Neural cell (in vitro differentiated cells): ENCODE results near the gene CSRNP2. TPM values are rescaled to one million over a fixed set of nuclear protein-coding genes. Genes with fewer than 3 reads are reported as not detected.

ENCODE experiments used
- H2AFZ ChIP-seq: fragments of 200-600, 300-800 bp; sonication (generic), shearing (Covaris generic); 2 replicates; pipeline ENCODE4 v1.6.0; 2014; ENCODE audit warnings: low read depth, mild to moderate bottlenecking, antibody characterized with exemption, low read length, moderate library complexity
- H3F3A ChIP-seq: fragments of 200-600 bp; shearing (Covaris generic); 2 replicates; pipeline ENCODE4 v1.6.1; 2016; ENCODE audit warnings: mild to moderate bottlenecking, moderate library complexity, mixed read lengths, antibody characterized with exemption, low read length; ENCODE audit not compliant: insufficient read depth, poor library complexity, severe bottlenecking
- H3K27ac ChIP-seq: fragments of 200-600, 300-800 bp; sonication (generic), shearing (Covaris generic); 2 replicates; pipeline ENCODE4 v1.5.1; 2014; ENCODE audit warnings: mild to moderate bottlenecking, low read length, moderate library complexity
- H3K27me3 ChIP-seq: fragments of 300-800, 200-600 bp; sonication (generic), shearing (Covaris generic); 2 replicates; pipeline ENCODE4 v1.6.0; 2014; ENCODE audit warnings: mild to moderate bottlenecking, low read depth, low read length, moderate library complexity; ENCODE audit not compliant: insufficient read depth
- H3K36me3 ChIP-seq: fragments of 300-800, 200-600 bp; sonication (generic), shearing (Covaris generic); 2 replicates; pipeline ENCODE4 v1.5.1; 2014; ENCODE audit warnings: mild to moderate bottlenecking, antibody characterized with exemption, low read length, moderate library complexity; ENCODE audit not compliant: insufficient read depth
- H3K4me2 ChIP-seq: fragments of 300-800, 200-600 bp; sonication (generic), shearing (Covaris generic); 2 replicates; pipeline ENCODE4 v1.6.0; 2014; ENCODE audit warnings: mild to moderate bottlenecking, low read length
- H3K4me3 ChIP-seq: fragments of 300-800, 200-600 bp; sonication (generic), shearing (Covaris generic); 2 replicates; pipeline ENCODE4 v1.5.1; 2014; ENCODE audit warnings: mild to moderate bottlenecking, low read length, moderate library complexity
- H3K79me2 ChIP-seq: fragments of 200-600 bp; shearing (Covaris generic); replicated peaks from 2 replicates; pipeline ENCODE4 v1.6.0; 2014; ENCODE audit warnings: mild to moderate bottlenecking, low read length, moderate library complexity; ENCODE audit not compliant: insufficient read depth
- H3K9ac ChIP-seq: fragments of 300-800, 200-600 bp; sonication (generic), shearing (Covaris generic); 2 replicates; pipeline ENCODE4 v1.6.1; 2016; ENCODE audit warnings: mild to moderate bottlenecking, low read length, mixed read lengths
- H3K9me2 ChIP-seq: fragments of 200-600 bp; shearing (Covaris generic); 2 replicates; pipeline ENCODE4 v1.6.1; 2016; ENCODE audit warnings: mild to moderate bottlenecking, low read length, mixed read lengths; ENCODE audit not compliant: insufficient read depth
- H3K9me3 ChIP-seq: fragments of 200-600, 300-800 bp; sonication (generic), shearing (Covaris generic); 2 replicates; pipeline ENCODE4 v1.6.1; 2016; ENCODE audit warnings: mild to moderate bottlenecking, mixed run types, low read length, moderate library complexity, mixed read lengths
- H4K20me1 ChIP-seq: fragments of 200-600 bp; shearing (Covaris generic); 2 replicates; pipeline ENCODE4 v1.6.1; 2016; ENCODE audit warnings: mild to moderate bottlenecking, mixed run types; ENCODE audit not compliant: insufficient read depth
- EP300 ChIP-seq: fragments of 450-650 bp; conservative IDR thresholded peaks from 2 replicates; pipeline ENCODE4 v1.6.1; 2014; ENCODE audit warnings: antibody characterized with exemption, mild to moderate bottlenecking, moderate library complexity; ENCODE audit not compliant: poor library complexity, severe bottlenecking
- EZH2 ChIP-seq: fragments of 200-600, 300-800 bp; shearing (Covaris generic), sonication (generic); IDR thresholded peaks from 2 replicates; pipeline ENCODE4 v1.6.1; 2014; ENCODE audit warnings: antibody characterized with exemption, low read length, borderline replicate concordance, mild to moderate bottlenecking; ENCODE audit not compliant: insufficient read depth, poor library complexity, severe bottlenecking
- MXI1 ChIP-seq: fragments of 450-650 bp; conservative IDR thresholded peaks from 2 replicates; pipeline ENCODE4 v1.6.1; 2014; ENCODE audit warnings: antibody characterized with exemption, mild to moderate bottlenecking; ENCODE audit not compliant: poor library complexity, severe bottlenecking
- POLR2AphosphoS5 ChIP-seq: IDR thresholded peaks from 2 replicates; pipeline ENCODE4 v1.6.1; 2012
- RAD21 ChIP-seq: fragments of 450-650 bp; conservative IDR thresholded peaks from 2 replicates; pipeline ENCODE4 v1.6.1; 2014; ENCODE audit warnings: antibody characterized with exemption, mild to moderate bottlenecking, moderate library complexity
- SMC3 ChIP-seq: fragments of 450-650 bp; conservative IDR thresholded peaks from 2 replicates; pipeline ENCODE4 v1.6.1; 2014; ENCODE audit warnings: antibody characterized with exemption, mild to moderate bottlenecking, moderate library complexity; ENCODE audit not compliant: poor library complexity
- TAF1 ChIP-seq: IDR thresholded peaks from 2 replicates; pipeline ENCODE4 v1.6.1; 2012; ENCODE audit warnings: low read depth
- polyA plus RNA-seq: library from polyadenylated mRNA; depleted of rRNA; stranded (reverse); fragments of >200 nt; gene quantifications from 2 replicates; pipeline ENCODE4 v1.2.3, GENCODE V29; 2014
- TF ChIP-seq, protein P1 (sequence below): IDR thresholded peaks from 2 replicates; pipeline ENCODE4 v1.6.1; 2012; ENCODE audit warnings: borderline replicate concordance
- TF ChIP-seq, protein P2 (sequence below): fragments of 450-650 bp; IDR thresholded peaks from 2 replicates; pipeline ENCODE4 v1.5.1; 2014; ENCODE audit warnings: antibody characterized with exemption, mild to moderate bottlenecking, moderate library complexity; ENCODE audit not compliant: poor library complexity, severe bottlenecking

CSRNP2 gene
- polyA plus RNA-seq, 1 donor from 2014 or later = 114 TPM

DNA sequence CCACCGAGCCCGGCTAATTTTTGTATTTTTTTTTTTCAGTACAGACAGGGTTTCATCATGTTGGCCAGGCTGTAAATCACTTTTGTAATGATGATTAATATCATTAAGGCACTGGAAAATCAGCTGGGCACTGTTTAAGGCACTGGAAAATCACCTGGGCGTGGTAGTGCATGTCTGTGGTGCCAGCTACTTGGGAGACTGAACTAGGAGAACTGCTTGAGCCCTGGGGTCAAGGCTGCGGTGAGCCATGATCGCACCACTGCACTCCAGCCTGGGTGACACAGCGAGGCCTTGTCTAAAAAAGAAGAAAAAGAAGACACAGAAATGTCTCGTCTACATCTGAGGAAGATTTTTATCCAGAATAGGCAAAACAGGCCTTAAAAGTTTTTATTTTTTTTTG lies 70.0 kb downstream of the CSRNP2 start:
- TF ChIP-seq, protein P1, sequence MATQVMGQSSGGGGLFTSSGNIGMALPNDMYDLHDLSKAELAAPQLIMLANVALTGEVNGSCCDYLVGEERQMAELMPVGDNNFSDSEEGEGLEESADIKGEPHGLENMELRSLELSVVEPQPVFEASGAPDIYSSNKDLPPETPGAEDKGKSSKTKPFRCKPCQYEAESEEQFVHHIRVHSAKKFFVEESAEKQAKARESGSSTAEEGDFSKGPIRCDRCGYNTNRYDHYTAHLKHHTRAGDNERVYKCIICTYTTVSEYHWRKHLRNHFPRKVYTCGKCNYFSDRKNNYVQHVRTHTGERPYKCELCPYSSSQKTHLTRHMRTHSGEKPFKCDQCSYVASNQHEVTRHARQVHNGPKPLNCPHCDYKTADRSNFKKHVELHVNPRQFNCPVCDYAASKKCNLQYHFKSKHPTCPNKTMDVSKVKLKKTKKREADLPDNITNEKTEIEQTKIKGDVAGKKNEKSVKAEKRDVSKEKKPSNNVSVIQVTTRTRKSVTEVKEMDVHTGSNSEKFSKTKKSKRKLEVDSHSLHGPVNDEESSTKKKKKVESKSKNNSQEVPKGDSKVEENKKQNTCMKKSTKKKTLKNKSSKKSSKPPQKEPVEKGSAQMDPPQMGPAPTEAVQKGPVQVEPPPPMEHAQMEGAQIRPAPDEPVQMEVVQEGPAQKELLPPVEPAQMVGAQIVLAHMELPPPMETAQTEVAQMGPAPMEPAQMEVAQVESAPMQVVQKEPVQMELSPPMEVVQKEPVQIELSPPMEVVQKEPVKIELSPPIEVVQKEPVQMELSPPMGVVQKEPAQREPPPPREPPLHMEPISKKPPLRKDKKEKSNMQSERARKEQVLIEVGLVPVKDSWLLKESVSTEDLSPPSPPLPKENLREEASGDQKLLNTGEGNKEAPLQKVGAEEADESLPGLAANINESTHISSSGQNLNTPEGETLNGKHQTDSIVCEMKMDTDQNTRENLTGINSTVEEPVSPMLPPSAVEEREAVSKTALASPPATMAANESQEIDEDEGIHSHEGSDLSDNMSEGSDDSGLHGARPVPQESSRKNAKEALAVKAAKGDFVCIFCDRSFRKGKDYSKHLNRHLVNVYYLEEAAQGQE = no peak
- TF ChIP-seq EP300 (no peak), SMC3 (no peak), RAD21 (no peak), MXI1 (no peak), TAF1 (no peak), POLR2AphosphoS5 (no peak), EZH2 (no peak)
- TF ChIP-seq, protein P2, sequence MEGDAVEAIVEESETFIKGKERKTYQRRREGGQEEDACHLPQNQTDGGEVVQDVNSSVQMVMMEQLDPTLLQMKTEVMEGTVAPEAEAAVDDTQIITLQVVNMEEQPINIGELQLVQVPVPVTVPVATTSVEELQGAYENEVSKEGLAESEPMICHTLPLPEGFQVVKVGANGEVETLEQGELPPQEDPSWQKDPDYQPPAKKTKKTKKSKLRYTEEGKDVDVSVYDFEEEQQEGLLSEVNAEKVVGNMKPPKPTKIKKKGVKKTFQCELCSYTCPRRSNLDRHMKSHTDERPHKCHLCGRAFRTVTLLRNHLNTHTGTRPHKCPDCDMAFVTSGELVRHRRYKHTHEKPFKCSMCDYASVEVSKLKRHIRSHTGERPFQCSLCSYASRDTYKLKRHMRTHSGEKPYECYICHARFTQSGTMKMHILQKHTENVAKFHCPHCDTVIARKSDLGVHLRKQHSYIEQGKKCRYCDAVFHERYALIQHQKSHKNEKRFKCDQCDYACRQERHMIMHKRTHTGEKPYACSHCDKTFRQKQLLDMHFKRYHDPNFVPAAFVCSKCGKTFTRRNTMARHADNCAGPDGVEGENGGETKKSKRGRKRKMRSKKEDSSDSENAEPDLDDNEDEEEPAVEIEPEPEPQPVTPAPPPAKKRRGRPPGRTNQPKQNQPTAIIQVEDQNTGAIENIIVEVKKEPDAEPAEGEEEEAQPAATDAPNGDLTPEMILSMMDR = no peak
- Histone ChIP-seq H2AFZ (no peak overlapping the region), H3K9ac (no peak overlapping the region), H3F3A (no peaks in the 10 kb centered on the region), H3K27me3 (no peaks in the 10 kb centered on the region), H3K4me3 (no peak overlapping the region), H3K36me3 (no peaks in the 10 kb centered on the region), H4K20me1 (no peaks in the 10 kb centered on the region), H3K9me3 (no peaks in the 10 kb centered on the region), H3K27ac (no peak overlapping the region), H3K9me2 (no peaks in the 10 kb centered on the region), H3K79me2 (peaks cover 12% of the 10 kb centered on the region), H3K4me2 (no peak overlapping the region)

DNA sequence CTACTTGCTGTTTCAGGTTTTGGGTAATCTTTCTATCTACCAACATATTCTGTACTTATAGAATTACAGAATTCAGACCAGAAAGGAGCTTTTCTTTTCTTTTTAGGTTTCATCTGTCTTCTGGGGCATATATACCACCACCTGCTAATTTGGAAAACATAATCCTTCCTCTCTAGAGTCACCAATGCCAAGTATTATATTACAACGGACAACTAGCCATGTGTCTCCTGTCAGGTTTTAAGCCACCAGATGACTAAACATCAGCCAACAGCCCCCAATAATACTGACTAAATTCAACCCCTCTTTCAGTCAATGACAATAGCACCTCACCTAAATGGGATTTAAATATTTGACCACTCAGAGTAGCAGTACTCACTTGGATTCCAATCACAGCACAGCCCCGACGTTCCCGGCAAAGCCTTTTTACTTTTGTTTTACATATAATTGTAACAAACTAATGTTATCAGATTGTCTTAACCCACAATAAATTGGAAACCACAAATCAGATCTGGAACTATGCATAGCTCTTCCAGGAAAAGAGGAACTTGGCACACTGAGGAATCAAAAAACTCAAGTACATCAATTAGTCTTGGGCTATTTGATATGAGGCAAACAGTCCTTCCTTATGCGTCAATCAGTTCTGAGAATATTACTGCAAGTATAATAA lies 70.7 kb downstream of the CSRNP2 start:
- Histone ChIP-seq H4K20me1 (no peaks in the 10 kb centered on the region), H2AFZ (no peak overlapping the region), H3K9me3 (no peaks in the 10 kb centered on the region), H3K27ac (no peak overlapping the region), H3K9ac (no peak overlapping the region), H3K4me2 (no peak overlapping the region), H3K9me2 (no peaks in the 10 kb centered on the region), H3K79me2 (peaks cover 6% of the 10 kb centered on the region), H3F3A (no peaks in the 10 kb centered on the region), H3K4me3 (no peak overlapping the region), H3K36me3 (no peaks in the 10 kb centered on the region), H3K27me3 (no peaks in the 10 kb centered on the region)
- TF ChIP-seq POLR2AphosphoS5 (no peak), TAF1 (no peak), EP300 (no peak), EZH2 (no peak), RAD21 (no peak), SMC3 (no peak), MXI1 (no peak)
- TF ChIP-seq, protein P1 = no peak
- TF ChIP-seq, protein P2 = no peak
